HepG2 (cell line): ENCODE measurements around the gene TLN1. TPM values are rescaled to one million over a fixed set of nuclear protein-coding genes. Genes with fewer than 3 reads are reported as not detected.

Experiments
- BHLHE40 ChIP-seq: IDR thresholded peaks from 2 replicates; pipeline ENCODE4 v1.6.1; 2011; ENCODE audit warnings: low read length, improper control_type of control experiment
- EHMT2 ChIP-seq: fragments of 200-600 bp; sonication (generic); IDR thresholded peaks from 2 replicates; pipeline ENCODE4 v1.7.0; 2017; ENCODE audit warnings: antibody characterized with exemption, low read depth, low read length, borderline replicate concordance
- GATAD2A ChIP-seq: IDR thresholded peaks from 2 replicates; pipeline ENCODE4 v1.6.1; 2016
- HNRNPH1 ChIP-seq: fragments of 200-400 bp; formaldehyde crosslinking; optimal IDR thresholded peaks from 2 replicates; pipeline ENCODE3; 2017; ENCODE audit warnings: mild to moderate bottlenecking, low read depth, low read length
- LCORL ChIP-seq, 2 experiments: fragments of 450-650 bp in 1 of 2; sonication (generic) in 1 of 2; formaldehyde crosslinking in 1 of 2; IDR thresholded peaks; 2 replicates each; pipeline versions ENCODE4 v1.5.0 to v1.6.1; 2017 to 2020; ENCODE audit warnings: antibody characterized with exemption in 1 of 2, missing genetic modification reagents in 1 of 2
- SMC3 ChIP-seq: IDR thresholded peaks from 2 replicates; pipeline ENCODE4 v1.6.1; 2011; ENCODE audit warnings: low read length, improper control_type of control experiment
- STAT6 ChIP-seq: sonication (generic); formaldehyde crosslinking; IDR thresholded peaks from 2 replicates; pipeline ENCODE4 v1.4.0; 2020; ENCODE audit warnings: missing genetic modification reagents, mild to moderate bottlenecking, borderline replicate concordance
- ZNF33A ChIP-seq: sonication (generic); formaldehyde crosslinking; IDR thresholded peaks from 2 replicates; pipeline ENCODE4 v1.5.1; 2020; ENCODE audit warnings: missing genetic modification reagents, mild to moderate bottlenecking, moderate library complexity, borderline replicate concordance
- ZNF407 ChIP-seq: sonication (generic); formaldehyde crosslinking; IDR thresholded peaks from one replicate; pipeline ENCODE4 v1.5.1; 2020; ENCODE audit warnings: mild to moderate bottlenecking, missing genetic modification reagents; ENCODE audit errors: not compliant biosample characterization
- ZNF883 ChIP-seq: sonication (generic); formaldehyde crosslinking; IDR thresholded peaks from 2 replicates; pipeline ENCODE4 v1.5.1; 2020; ENCODE audit warnings: mild to moderate bottlenecking, missing genetic modification reagents; ENCODE audit errors: not compliant biosample characterization
- polyA plus RNA-seq, 8 experiments: library from polyadenylated mRNA; depleted of rRNA in 3 of 8; stranded (reverse) in 7 of 8; unstranded in 1 of 8; fragments of >200 nt; fragmentation: Illumina TruSeq in 4 of 8; extraction: Trizol in 4 of 8; gene quantifications; 2 replicates each; pipeline versions ENCODE4 v1.2.1 to v1.2.3, GENCODE V29; 2011 to 2016; ENCODE audit warnings: low read depth in 4 of 8, missing spikeins in 1 of 8, mixed read lengths in 1 of 8; ENCODE audit not compliant: insufficient read depth in 1 of 8
- total RNA-seq, 5 experiments: library from RNA; depleted of rRNA; stranded (reverse); fragments of >200 nt; fragmentation: Illumina TruSeq; extraction: Trizol; gene quantifications; 2 replicates each; pipeline ENCODE4 v1.2.3, GENCODE V29; 2016; ENCODE audit warnings: low read depth in 1 of 5
- TF ChIP-seq, protein P1 (sequence below): sonication (generic); formaldehyde crosslinking; IDR thresholded peaks from 2 replicates; pipeline ENCODE4 v1.4.0; 2020; ENCODE audit warnings: missing genetic modification reagents
- TF ChIP-seq, protein P2 (sequence below): sonication (generic); formaldehyde crosslinking; IDR thresholded peaks from 2 replicates; pipeline ENCODE4 v1.4.0; 2020; ENCODE audit warnings: missing genetic modification reagents

Gene TLN1
- total and polyA plus RNA-seq, 2 of the 13 experiments (the other 11 are each of a cell fraction or from before 2014, with no cell fraction given), result 35.2 to 51.8 TPM

DNA sequence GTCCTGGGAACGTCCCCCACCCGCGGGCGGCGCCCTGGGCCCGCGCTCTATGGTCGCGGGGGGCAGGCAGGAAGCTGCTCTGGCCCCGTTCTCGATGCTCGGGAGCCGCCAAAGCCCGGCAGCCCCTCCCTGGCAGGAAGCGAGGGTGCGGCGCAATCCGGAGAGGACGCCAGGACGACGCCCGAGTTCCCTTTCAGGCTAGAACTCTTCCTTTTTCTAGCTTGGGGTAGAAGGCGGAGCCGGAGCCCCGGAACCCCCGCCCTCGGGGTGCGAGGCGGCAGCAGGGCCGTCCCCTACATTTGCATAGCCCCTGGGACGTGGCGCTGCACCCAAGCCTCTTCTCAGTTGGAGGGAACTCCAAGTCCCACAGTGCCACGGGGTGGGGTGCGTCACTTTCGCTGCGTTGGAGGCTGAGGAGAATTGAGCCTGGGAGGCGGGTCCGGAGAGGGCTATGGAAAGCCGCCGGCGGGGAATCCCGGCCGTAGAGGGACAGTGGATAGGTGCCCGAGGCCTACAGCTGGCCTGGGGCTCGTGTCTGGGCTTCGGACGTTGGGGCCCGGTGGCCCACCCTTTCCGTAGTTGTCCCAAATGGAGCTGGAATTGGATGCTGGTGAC is at the start of gene TLN1, which contains the start of gene CREB3 (continued):
- TF ChIP-seq, protein P1, sequence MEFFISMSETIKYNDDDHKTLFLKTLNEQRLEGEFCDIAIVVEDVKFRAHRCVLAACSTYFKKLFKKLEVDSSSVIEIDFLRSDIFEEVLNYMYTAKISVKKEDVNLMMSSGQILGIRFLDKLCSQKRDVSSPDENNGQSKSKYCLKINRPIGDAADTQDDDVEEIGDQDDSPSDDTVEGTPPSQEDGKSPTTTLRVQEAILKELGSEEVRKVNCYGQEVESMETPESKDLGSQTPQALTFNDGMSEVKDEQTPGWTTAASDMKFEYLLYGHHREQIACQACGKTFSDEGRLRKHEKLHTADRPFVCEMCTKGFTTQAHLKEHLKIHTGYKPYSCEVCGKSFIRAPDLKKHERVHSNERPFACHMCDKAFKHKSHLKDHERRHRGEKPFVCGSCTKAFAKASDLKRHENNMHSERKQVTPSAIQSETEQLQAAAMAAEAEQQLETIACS (CRISPR knock-in tag), result peak; percentile 39; the same call in 1 of the 2 replicates
- TF ChIP-seq ZNF33A (CRISPR knock-in tag) (peak; percentile 81; the same call in 1 of the 2 replicates), EHMT2 (no peak), SMC3 (no peak), LCORL (IDR thresholded peaks at IDR 0.05) (no peak), LCORL (CRISPR knock-in tag; IDR thresholded peaks at IDR 0.05) (peak; percentile 79), STAT6 (no peak; the same call in 1 of the 2 replicates), ZNF883 (CRISPR knock-in tag) (peak; percentile 23), BHLHE40 (no peak), ZNF407 (no peak), HNRNPH1 (no peak), GATAD2A (CRISPR knock-in tag) (peak; percentile 57; the same call in 1 of the 2 replicates)
- TF ChIP-seq, protein P2, sequence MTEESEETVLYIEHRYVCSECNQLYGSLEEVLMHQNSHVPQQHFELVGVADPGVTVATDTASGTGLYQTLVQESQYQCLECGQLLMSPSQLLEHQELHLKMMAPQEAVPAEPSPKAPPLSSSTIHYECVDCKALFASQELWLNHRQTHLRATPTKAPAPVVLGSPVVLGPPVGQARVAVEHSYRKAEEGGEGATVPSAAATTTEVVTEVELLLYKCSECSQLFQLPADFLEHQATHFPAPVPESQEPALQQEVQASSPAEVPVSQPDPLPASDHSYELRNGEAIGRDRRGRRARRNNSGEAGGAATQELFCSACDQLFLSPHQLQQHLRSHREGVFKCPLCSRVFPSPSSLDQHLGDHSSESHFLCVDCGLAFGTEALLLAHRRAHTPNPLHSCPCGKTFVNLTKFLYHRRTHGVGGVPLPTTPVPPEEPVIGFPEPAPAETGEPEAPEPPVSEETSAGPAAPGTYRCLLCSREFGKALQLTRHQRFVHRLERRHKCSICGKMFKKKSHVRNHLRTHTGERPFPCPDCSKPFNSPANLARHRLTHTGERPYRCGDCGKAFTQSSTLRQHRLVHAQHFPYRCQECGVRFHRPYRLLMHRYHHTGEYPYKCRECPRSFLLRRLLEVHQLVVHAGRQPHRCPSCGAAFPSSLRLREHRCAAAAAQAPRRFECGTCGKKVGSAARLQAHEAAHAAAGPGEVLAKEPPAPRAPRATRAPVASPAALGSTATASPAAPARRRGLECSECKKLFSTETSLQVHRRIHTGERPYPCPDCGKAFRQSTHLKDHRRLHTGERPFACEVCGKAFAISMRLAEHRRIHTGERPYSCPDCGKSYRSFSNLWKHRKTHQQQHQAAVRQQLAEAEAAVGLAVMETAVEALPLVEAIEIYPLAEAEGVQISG, result peak; percentile 99
